D341Med (cell line): ENCODE data around the gene ARL17B.
"Not testable (repeated sequence)": the region's sequence is repeated elsewhere in the genome, so short reads cannot be mapped to it uniquely, and the experiment has no call there.

Source experiments
- DNase-seq: peaks from one replicate; pipeline ENCODE4 v3.0.0; 2012; ENCODE audit warnings: low spot score

The ARL17B gene

DNA sequence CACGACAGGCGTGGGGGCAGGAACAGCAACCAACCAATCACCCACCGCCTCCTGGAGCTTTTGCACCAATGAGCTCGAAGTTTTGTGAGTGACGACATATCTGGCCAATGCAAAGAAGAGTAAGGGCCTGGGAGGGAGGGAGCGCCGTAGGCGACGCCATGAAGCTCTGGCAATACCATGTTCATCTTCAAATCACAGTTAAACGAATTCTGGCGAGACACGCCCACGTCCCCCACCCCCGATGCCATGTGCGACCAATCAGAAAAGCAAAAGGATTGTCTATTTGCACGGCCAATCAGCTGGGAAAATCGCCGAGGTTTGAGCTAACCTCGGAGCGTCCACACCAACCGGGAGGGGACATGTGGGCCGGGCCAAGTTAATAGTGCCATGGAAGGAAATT lies at the start of gene ARL17B:
Gene ARL17B, minus strand, starts transcription at position 12 of the 400 bp plus-strand sequence. CDS start 3,369 bp downstream, outside the sequence.
- DNase-seq: not testable (repeated sequence)

DNA sequence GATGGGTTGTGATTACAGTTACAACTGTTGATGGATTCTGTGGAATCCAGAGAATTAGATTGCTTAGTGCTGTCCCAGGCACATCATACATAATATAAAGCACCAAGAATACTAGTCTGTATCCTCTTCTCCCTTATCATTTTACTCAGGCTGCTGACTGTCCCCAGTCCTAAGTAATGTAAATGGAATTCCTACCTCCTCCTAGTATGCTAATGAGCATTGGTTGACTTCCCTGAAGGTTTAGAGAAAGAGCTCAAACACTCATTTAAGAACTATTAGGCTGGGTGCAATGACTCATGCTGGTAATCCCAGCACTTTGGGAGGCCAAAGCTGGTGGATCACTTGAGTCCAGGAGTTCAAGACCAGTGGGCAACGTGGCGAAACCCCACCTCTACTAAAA lies 48.3 kb upstream of the ARL17B start:
- not testable (repeated sequence) for DNase-seq

GRCh38 chr17:46407155-46407554 lies 45.6 kb upstream of the ARL17B start:
- not testable (repeated sequence) for DNase-seq

GRCh38 chr17:46401033-46401787 lies 39.6 kb upstream of the ARL17B start:
- not testable (repeated sequence) for DNase-seq

DNA sequence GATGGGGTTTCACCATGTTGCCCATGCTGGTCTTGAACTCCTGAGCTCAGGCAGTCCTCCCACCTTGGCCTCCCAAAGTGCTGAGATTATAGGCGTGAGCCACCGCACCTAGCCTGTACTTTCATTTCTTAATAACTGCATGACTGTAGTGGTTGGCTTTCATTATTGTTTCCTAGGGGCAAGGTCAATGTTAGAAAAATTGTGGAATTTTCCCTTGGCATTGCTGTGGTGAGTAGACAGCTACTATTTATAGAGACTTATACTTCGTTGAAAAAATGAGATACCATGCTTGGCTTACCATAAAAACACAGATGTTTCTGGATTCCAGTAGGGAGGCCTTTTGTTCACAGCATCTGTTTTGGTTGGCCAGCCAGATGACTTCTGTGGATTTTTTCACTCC lies 39.0 kb upstream of the ARL17B start:
- DNase-seq: not testable (repeated sequence)

- not testable (repeated sequence) for DNase-seq
Measured at GRCh38 chr17:46399993-46400392, 38.4 kb upstream of the ARL17B start.

DNA sequence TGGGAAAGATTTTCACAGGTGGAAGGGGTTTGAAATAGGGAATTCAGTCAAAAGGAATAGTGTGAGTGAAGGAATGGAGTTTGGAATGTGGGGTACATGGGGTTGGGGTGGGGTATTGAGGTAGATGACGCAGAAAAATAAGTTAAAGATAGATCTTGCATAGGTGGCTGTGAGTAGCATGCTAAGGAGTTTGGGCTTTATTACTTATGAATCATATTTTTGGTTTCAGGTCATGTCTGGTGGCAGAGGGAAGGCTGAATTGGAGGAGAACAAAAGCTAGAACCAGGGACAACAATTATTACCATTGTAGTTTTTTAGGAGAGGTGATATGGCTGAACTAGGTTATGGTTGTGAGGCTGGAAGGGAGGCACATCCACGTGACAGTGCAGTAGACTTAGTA lies 34.7 kb upstream of the ARL17B start:
- DNase-seq: not testable (repeated sequence)

DNA sequence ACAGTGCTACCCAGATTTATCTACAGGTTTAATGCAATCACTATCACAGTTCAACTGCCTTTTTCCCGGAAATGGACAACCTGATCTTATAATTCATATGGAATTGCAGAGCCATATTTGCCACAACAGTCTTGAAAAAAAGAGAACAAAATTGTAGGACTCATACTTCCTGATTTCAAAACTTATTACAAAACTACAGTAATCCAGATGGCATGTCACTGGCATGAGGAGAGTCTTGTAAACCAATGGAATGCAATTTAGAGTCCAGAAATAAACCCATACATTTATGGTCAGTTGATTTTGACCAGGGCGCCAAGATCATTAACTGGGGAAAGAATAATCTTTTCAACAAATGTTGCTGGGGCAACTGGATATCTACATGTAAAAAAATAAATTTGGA lies 32.1 kb upstream of the ARL17B start:
- DNase-seq: not testable (repeated sequence)

DNA sequence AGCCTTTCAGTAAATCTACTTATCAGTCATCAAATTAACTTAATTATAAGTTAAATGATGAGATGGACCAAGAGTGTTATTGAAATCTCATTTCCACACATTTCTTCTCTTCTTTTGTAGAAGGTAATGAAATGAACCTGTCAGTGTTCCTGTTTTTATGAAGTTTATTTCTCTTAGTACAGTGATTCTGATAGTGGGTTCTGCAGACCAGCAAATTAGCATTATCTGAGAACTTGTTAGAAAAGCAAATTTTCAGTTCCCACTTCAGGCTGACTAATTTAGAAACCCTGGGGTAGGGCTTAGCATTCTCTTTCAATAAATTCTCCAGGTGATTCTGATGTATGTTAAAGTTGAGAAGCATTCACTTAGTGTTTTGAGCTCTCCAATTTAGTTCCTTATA lies 23.9 kb upstream of the ARL17B start:
- DNase-seq: not testable (repeated sequence)

GRCh38 chr17:46383118-46383517 lies 21.6 kb upstream of the ARL17B start:
- not testable (repeated sequence) for DNase-seq

- DNase-seq: not testable (repeated sequence)
Measured at GRCh38 chr17:46373418-46373817, 11.9 kb upstream of the ARL17B start.

DNA sequence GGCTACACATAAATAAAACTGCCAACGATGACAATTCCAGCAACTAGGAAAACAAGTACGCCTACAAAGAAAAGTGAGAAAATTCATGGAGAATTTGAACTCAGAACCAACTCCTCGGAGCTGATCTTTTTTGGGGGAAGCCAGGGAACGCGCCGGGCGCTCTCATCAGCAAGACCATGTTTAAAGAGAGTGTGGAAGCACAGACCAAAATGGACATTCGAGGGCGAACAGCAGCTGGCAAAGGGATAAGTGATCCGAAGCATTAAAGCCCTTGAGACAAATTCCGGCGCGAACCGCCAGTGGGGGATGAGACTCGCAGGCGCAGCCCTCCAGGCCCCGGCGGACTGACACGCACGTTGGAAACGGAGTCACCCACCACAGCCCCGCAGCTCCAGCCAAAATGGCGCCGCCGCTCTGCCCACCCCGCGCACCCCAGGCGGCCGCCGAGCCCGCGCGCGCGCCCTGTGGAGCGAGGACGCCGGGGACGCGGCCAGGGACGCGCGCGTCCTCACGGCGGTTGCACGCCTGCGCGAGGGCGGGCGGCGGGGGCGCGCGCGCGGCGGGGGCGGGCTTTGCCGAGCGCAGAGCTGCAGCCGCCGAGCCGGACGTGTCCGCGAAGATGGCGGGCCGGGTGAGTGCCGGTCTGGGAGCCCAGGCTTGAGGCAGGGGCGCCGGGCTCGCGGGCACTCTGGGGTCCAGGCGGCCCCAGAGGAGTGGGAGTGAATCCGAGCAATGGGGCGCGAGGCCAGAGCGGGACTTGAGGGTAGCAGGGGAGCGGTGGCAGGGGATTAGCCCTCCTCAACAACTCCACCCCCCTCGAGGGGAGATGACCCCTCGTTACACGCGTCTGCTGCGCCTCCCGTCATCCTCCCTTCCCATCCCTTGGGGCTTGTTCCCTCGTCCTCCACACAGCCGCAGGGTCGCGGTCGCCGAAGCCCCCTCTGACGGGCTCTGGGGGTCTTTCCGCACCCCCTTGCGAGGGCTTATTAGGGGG lies 11.0 kb upstream of the ARL17B start:
- not testable (repeated sequence) for DNase-seq

GRCh38 chr17:46367520-46367919 lies 6.0 kb upstream of the ARL17B start:
- not testable (repeated sequence) for DNase-seq

GRCh38 chr17:46361145-46361735 lies 326 bp downstream of the ARL17B start:
- not testable (repeated sequence) for DNase-seq

DNA sequence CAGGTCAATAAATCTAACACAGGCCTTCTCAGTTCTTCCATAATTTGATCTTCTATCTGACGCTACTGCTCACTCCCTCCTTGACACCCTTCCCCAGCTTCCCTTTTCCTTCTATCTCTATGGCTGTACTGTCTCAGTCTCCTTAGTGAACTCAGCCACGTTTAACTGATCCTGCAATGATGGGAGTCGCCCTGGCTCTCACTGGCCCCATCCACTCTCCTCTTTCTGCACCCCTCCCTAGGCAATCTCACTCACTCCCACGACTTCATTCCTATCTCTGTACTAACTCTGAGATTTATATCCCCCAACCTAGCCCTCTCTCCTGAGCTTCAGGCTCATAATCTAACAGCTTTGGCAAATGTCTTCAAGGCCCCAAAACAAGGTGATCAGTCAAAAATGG lies 7.7 kb downstream of the ARL17B start:
- not testable (repeated sequence) for DNase-seq

- DNase-seq: not testable (repeated sequence)
Measured at GRCh38 chr17:46349060-46349459, 12.5 kb downstream of the ARL17B start.

DNA sequence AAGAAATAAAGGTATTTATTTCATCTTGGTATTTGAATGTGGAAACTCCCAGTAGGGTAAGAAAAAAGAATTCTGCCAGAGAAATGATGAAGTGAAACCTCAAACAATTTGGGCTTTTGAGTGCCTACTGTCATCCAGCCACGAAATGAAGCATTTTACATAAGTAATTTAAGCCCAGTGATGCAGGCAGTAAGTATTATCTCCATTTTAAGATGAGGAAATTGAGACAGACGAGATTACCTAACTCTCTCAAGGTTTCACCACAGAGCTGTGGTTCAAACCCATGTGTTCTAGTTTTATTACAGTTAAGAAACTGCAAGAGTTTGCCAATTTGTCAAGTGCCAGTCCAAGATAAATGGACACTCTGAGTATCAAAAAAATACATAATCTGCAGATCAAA lies 13.2 kb downstream of the ARL17B start:
- DNase-seq: not testable (repeated sequence)

DNA sequence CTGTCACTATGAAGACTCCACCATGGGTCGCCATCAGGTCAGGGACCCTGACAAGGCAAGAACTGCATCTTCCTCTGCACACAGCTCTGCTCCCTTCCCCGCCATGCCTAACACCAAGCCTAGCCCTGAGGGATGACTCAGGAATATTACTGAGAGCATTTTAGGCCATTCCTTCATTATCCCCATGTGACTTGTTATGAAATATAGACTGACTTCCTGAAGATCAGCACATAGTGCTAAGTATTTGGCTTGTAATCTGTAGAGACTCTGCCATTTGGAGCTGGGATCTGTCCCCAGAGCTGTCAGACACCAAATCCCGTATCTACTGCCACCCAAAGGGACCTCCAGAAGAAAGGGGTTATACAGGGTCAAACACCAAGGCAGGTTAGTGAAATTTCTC lies 19.4 kb downstream of the ARL17B start:
- not testable (repeated sequence) for DNase-seq

DNA sequence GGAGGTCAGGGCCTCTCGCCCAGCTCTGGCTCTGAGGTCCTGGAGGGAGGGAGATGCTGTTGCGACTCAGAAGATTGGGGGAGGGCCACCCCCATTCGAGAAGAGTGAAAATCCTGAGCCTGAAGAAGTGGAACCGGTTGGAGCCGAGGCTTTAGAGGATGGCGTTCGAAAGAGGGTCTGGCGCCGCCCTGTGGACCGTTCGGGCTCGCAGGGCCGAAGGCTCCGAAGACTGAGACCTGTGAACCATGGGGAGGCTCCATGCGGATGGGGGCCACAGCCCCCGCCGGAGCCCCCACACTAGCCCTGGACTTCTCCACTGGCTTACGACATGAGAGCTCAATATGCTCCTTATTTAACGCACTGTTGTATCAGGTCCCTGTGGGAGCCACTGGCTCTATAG lies 20.3 kb downstream of the ARL17B start:
- not testable (repeated sequence) for DNase-seq

DNA sequence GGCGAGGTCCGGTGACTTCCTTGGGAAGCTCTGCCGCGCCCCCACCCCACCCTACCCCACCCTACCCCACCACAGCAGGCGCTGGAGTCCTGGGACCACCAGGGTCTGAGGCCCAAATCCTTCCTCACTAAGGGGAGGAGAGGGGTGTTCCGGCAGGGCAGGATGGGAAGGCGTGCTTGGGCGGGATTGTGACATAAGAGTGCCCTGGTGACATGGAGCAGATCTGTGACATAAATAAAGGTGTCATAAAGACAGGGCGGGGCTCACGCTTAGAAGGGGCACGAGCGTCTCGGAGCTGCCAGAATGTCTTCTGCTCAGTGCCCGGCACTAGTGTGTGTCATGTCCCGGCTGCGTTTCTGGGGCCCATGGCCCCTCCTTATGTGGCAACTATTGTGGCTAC lies 66.7 kb downstream of the ARL17B start, which contains the start of gene LRRC37A:
Gene LRRC37A, plus strand, starts transcription at position 301 of the 400 bp plus-strand sequence. Its CDS starts 3 bp downstream, at position 304.
- DNase-seq: not testable (repeated sequence)

GRCh38 chr17:46291618-46292017 lies 69.9 kb downstream of the ARL17B start:
- DNase-seq: not testable (repeated sequence)
